Right ventricle myocardium superior (tissue), 1 donor: ENCODE results near the gene MICU2. TPM values are rescaled to one million over a fixed set of nuclear protein-coding genes. Genes with fewer than 3 reads are reported as not detected.
A peak's percentile ranks its signal among the peaks of the same experiment; 100 is the strongest.

Experiments used
- ATAC-seq: fragments of 200-7000 bp; cut with Tn5 transposase; one replicate; pipeline ENCODE4 v1.9.1; 2020; ENCODE audit warnings: mild to moderate bottlenecking; ENCODE audit not compliant: poor library complexity
- DNase-seq: peaks from one replicate; pipeline ENCODE4 v3.0.0-alpha.2; 2020
- intact Hi-C: fragments of 100-400 bp; cut with DNase I; formaldehyde crosslinking; loops from one replicate; pipeline ENCODE4 v1.11.2; 2022
- long read RNA-seq: library from polyadenylated mRNA; unstranded; transcript quantifications from one replicate; pipeline ENCODE4 v2.0.0, GENCODE V29; 2021
- total RNA-seq: library from RNA; stranded (reverse); fragmentation: NEBNext Ultra II Directional; extraction: Animal tissue kit (Norgen Biotek cat#: 25700); gene quantifications from one replicate; pipeline ENCODE4 v1.2.1, GENCODE V29; 2021
- donor health status: DM: no; HTN: yes; CAD: no; lungs with severe emphysema.

The MICU2 gene
- total RNA-seq, result 58.6 TPM
- long read RNA-seq, transcript MICU2-201 (12 exons, 1,920 nt), result major isoform, 121 of 128 reads
- long read RNA-seq, partial matches to known transcripts, result 0 of 128 reads
- long read RNA-seq, other reads (novel, unspliced or antisense), result 7 of 128 reads

DNA sequence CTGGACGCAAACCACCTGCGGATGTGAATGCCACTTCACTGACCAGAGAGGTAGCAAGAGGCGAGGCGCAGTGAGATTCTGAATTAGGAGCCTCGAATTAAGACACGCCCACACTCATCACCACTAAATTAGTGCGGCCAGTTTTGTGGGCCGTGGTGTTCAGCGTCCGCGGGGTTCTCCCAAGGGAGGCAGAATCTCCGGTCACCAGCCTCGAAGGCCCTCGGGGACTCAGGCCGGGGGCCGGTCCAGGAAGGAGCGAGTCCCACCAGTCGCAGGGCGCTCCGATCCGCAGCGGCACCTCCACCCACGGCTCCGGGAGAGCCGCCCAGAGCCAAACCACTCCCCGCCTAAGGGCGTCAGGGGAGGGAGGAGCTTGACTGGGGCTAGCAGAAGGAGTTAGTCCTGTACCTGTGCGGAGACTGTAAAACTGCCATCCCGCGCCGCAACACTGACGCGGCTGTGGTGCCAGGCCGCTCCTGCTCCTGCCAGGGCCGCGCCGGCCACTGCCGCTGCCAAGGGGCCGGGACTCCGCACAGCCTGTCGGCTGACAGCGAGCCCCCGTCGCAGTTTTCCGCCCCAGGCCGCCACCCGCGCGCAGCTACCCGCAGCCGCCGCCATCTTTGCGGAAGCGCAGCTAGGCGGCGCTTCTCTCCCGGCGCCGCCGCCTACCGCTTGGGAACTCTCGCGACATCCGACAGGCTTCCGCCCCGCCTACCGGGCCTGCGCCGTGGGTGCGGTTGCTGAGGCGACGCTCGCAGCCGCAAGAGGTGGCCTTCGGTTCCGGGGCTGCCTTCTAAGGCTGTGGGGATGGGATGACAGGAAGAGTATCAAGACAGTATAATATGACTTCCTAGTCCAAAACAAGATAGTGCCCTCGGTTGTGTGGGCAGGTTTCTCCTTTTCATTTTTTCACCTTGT lies at the start of gene MICU2:
TSS of gene MICU2 (minus strand) at position 640 of the 918 bp plus-strand sequence. CDS start at position 618, 22 bp downstream.
- intact Hi-C loops, result no loop called here
- DNase-seq (peak; percentile 97), ATAC-seq (peak; percentile 99)

GRCh38 chr13:21641629-21642028 lies 37.7 kb upstream of the MICU2 start:
- ATAC-seq (no peak), DNase-seq (no peak)
- intact Hi-C loops, result no loop called here

GRCh38 chr13:21639561-21639960 lies 35.6 kb upstream of the MICU2 start:
- no peak for DNase-seq
- intact Hi-C loops, result loop anchor here (10.0 kb wide), 1 partner anchor 1115 kb away; no protein-coding TSS in a partner anchor
- ATAC-seq, result no peak

DNA sequence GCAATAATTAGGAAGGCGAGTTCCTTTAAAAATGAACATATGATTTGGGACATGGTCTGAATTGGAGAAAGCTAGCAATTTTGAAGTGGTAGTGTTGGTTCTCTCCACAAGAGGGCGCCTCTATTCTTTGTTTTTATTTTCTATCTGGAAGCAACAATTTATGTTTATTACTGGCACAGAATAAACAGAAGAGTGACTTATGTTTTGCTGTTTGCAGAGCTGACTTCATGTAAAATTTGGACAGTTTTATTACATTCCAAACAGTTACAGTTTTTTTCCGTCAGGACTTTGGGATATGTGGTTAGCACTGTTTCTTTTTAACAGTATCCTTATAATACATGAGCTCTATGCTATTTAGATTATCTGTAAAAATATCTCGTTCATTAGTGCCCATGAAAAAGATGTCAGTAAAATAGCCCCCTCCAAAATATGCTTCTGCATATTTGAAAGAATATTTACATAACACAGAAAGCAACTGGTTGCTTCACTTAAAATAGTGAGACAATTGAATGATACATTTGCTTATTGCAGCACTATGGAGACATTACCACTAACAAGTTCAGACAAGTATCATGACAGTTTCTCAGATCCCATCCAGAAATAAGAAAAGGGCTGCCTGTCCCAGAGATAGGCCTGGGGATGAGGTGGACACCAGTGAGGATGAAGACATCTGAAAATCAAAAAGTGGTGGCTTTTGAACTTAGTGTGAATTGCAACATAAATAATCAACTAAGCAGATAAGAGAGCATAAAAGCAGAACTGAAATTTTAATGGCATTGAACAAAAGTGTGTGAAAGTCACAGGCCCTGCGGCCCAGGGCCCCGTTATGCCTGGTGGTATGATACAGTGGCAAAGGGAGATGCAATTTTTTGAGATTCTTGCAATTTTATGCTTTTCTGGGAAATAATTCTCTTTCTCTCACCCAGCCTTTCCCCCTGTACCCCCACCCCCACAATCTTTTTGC lies 34.6 kb upstream of the MICU2 start:
- intact Hi-C loops, result loop anchor here (10.0 kb wide), 1 partner anchor 1116 kb away; no protein-coding TSS in a partner anchor
- DNase-seq, result no peak
- no peak for ATAC-seq

- intact Hi-C loops, result loop anchor here (10.0 kb wide), 1 partner anchor 1118 kb away; no protein-coding TSS in a partner anchor
- no peak for DNase-seq
- peak; percentile 22 for ATAC-seq
Measured at GRCh38 chr13:21637296-21637695, 33.3 kb upstream of the MICU2 start.

GRCh38 chr13:21636656-21637055 lies 32.7 kb upstream of the MICU2 start:
- DNase-seq, result no peak
- no peak for ATAC-seq
- intact Hi-C loops, result loop anchor here (10.0 kb wide), 1 partner anchor 1118 kb away; no protein-coding TSS in a partner anchor

DNA sequence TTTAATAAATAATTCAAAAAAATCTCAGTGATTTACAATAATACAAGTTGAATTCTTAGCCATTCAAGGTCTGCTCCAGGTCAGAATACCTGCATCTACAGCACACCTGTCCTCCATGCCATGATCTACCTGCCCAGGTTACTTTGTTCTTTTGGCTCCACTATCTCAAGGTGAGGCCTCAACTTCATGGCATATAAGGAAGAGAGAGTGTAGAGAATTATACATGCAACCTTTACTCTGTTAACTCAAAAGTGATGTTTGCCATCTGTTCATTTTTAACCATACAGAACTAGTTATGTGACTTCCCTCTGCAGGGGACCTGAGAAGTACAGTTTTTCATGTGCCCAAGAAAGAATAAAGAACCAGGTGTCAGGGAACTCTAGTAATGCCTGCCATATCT lies 28.2 kb upstream of the MICU2 start:
- ATAC-seq, result no peak
- intact Hi-C loops, result loop anchor here (10.0 kb wide), 1 partner anchor 1123 kb away; no protein-coding TSS in a partner anchor
- no peak for DNase-seq

- no peak for DNase-seq
- ATAC-seq, result peak; percentile 65
- intact Hi-C loops, result no loop called here
Measured at GRCh38 chr13:21625366-21625765, 21.4 kb upstream of the MICU2 start.

GRCh38 chr13:21620861-21621260 lies 16.9 kb upstream of the MICU2 start:
- no peak for ATAC-seq
- DNase-seq, result no peak
- intact Hi-C loops, result no loop called here

- intact Hi-C loops, result no loop called here
- ATAC-seq, result no peak
Measured at GRCh38 chr13:21619633-21620220, 15.8 kb upstream of the MICU2 start.

GRCh38 chr13:21616880-21617279 lies 12.9 kb upstream of the MICU2 start:
- no peak for DNase-seq
- intact Hi-C loops, result no loop called here
- ATAC-seq, result no peak

More at GRCh38 chr13:21619633-21620220, 15.8 kb upstream of the MICU2 start:
- no peak for DNase-seq

DNA sequence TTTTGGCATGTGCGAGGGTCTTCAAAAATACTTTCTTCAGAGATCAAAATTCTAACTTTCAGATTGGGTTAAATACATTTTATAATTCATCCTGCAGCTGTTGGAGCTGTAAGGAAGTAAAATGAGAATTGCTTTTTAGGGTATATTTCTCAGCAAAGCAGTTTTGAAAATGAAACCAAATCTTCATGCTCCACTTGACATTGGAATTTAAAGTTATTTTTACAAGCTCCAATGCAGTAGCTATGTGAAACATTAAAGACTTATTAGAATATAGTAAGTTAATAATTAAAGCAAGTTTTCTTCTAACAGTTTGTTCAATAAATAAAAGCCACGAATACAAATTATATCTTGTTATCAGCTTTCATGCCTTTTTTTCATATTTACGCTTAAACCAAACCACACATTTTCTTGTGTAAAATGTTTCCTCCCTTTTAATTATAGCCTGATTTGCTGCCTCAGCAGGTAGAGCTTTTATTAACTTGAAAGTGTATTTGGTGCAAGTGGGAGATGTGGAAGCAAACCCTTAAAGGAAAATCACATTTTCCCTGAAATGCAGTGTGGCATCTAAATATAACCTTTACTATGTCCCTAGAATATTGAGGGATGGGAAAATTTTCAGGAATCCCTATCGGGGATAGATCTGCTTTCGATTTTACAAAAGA lies 12.4 kb upstream of the MICU2 start:
- ATAC-seq, result no peak
- no peak for DNase-seq
- intact Hi-C loops, result no loop called here

- DNase-seq, result no peak
- intact Hi-C loops, result no loop called here
- ATAC-seq, result no peak
Measured at GRCh38 chr13:21615427-21615826, 11.5 kb upstream of the MICU2 start.

- DNase-seq (no peak), ATAC-seq (no peak)
- intact Hi-C loops, result no loop called here
Measured at GRCh38 chr13:21613791-21614190, 9.8 kb upstream of the MICU2 start.

- intact Hi-C loops, result no loop called here
- DNase-seq (no peak), ATAC-seq (no peak)
Measured at GRCh38 chr13:21611385-21611784, 7.4 kb upstream of the MICU2 start.

DNA sequence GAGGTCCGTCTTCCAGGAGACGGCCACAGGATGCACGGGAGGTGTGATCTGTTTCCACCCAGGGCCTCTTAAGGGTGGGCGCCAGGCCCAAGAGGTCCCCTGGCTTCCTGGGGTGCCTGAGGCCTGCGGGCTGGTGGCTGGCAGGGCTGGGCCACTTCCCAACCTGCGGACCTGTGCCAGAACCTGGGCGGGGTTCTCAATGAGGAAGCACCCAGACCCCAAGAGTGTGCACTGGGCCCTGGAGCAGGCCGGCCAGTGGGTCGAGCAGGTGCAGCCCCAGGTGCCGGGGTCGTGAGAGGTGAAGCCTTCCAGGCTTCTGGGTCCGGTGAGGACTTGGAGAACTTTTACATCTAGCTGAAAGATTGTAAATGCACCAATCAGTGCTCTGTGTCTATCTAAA lies 6.7 kb upstream of the MICU2 start:
- no peak for ATAC-seq
- DNase-seq, result no peak
- intact Hi-C loops, result no loop called here

DNA sequence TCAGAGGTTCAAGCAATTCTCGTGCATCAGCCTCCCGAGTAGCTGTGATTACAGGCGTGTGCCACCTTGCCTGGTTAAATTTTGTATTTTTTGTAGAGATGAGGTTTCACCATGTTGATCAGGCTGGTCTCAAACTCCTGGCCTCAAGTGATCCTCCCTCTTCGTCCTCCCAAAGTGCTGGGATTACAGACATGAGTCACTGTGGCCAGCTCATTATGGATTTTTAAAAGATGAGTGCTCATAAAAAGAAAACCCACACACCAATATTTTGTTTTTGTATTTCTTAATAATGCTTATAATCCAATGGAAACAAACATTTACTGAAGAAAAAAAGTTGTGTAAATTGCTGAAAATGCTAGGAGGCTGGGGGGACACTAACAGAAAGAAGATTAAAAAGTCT lies 5.0 kb upstream of the MICU2 start:
- ATAC-seq (no peak), DNase-seq (no peak)
- intact Hi-C loops, result no loop called here

DNA sequence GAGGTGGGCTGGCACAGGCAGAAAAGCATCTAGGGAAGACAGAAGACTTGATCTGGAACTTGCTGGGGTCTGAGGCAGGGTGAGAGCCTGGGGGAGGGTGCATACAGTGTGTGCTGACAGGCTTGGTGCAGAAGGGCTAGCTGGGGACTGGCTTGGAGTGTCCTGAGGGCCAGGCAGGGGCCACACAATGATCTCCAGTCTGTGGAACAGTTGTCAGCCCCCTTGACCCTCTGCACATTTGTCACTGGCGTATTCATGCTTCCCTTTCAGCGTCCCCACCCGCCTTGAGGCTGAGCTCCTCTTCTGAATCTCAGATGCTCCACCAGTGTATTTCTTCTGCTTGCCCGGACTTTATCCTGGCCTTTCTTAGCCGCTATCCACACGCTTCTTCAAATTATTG lies 2.8 kb upstream of the MICU2 start:
- DNase-seq, result no peak
- no peak for ATAC-seq
- intact Hi-C loops, result no loop called here
